H1 (cell line): ENCODE results near the gene PHKA2. TPM values are rescaled to one million over a fixed set of nuclear protein-coding genes. Genes with fewer than 3 reads are reported as not detected.

ENCODE experiments used
- POLR2A ChIP-seq, 2 experiments: IDR thresholded peaks; 1 replicate in 1 of 2; 2 replicates in 1 of 2; pipeline ENCODE4 v1.6.1; 2011; ENCODE audit warnings: low read depth in 2 of 2, low read length in 2 of 2, mild to moderate bottlenecking in 2 of 2; ENCODE audit errors: control extremely low read depth in 1 of 2
- SP4 ChIP-seq: IDR thresholded peaks from 2 replicates; pipeline ENCODE4 v1.6.1; 2012; ENCODE audit warnings: low read length, inconsistent platforms
- TCF12 ChIP-seq: IDR thresholded peaks from 2 replicates; pipeline ENCODE4 v1.6.1; 2011; ENCODE audit warnings: low read depth, mild to moderate bottlenecking, low read length
- polyA plus RNA-seq, 7 experiments: library from polyadenylated mRNA; depleted of rRNA in 3 of 7; stranded (reverse) in 5 of 7; unstranded in 2 of 7; fragments of >200 nt in 5 of 7; fragments of 200-250 nt in 2 of 7; gene quantifications; 1 replicate in 5 of 7; 2 replicates in 1 of 7; 4 replicates in 1 of 7; pipeline versions ENCODE4 v1.2.1 to v1.2.3, GENCODE V29; 2011 to 2013; ENCODE audit warnings: missing spikeins in 2 of 7, mixed read lengths in 2 of 7
- total RNA-seq: library from RNA; stranded (reverse); fragmentation: NEBNext Ultra II Directional; extraction: Animal tissue kit (Norgen Biotek cat#: 25700); gene quantifications from 2 replicates; pipeline ENCODE4 v1.2.1, GENCODE V29; 2021

The PHKA2 gene
- total and polyA plus RNA-seq, 2 of the 8 experiments (the other 6 are each of a cell fraction or from before 2014, with no cell fraction given), result 28.1 to 35.8 TPM

DNA sequence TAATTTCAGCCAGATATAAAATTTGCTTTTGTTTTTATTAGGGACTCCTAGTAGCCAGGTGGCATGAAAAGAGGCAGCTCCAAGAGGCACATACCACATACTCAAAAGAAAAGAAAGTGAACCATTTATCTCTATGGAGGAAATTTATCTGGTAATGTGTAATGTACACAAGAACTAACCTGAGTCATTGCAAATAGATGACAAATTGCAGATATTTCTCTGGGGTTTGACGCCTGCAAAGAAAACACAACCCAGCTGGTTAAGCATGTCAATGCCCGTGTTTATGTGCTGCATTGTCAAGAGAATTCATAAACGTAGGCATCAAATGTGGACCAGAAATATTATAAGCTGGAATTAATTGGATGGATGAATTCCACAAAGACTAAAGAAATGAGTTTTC, 46.9 kb upstream of the PHKA2 start (continued):
- TF ChIP-seq SP4, result no peak
- no peak for TF ChIP-seq POLR2A (IDR thresholded peaks at IDR 0.05; ENCODE audit: control extremely low read depth in 1 of 2, low read depth in 2 of 2, low read length in 2 of 2)
- TF ChIP-seq TCF12, result no peak
